ENCODE data around the gene ATP6V1E1.

DNA sequence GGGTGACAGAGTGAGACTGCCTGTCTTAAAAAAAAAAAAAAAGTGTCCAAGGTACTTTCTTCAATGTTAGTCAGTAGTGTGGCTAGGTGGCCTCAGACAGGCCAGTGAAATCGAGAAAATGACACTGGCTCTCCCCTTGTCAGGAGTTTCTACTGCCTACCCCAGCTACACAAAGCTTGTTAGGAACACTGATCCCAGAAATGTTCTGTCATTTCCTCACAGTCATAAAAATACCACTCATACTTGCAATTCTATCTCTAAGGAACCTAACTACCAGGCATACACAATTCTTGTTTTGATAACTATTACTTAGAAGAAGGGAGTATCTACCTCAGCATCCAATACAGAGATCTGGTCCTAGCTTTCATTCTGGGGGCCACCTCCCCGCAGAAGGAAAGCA, 31.3 kb downstream of the ATP6V1E1 start:
- no peak for TF ChIP-seq ZFP3 (CRISPR knock-in tag; IDR thresholded peaks at IDR 0.05)
- no peak for TF ChIP-seq TOX (CRISPR knock-in tag; IDR thresholded peaks at IDR 0.05; ENCODE audit: borderline replicate concordance)
- TF ChIP-seq ISL1 (CRISPR knock-in tag; IDR thresholded peaks at IDR 0.05), result no peak
- TF ChIP-seq, protein P1, sequence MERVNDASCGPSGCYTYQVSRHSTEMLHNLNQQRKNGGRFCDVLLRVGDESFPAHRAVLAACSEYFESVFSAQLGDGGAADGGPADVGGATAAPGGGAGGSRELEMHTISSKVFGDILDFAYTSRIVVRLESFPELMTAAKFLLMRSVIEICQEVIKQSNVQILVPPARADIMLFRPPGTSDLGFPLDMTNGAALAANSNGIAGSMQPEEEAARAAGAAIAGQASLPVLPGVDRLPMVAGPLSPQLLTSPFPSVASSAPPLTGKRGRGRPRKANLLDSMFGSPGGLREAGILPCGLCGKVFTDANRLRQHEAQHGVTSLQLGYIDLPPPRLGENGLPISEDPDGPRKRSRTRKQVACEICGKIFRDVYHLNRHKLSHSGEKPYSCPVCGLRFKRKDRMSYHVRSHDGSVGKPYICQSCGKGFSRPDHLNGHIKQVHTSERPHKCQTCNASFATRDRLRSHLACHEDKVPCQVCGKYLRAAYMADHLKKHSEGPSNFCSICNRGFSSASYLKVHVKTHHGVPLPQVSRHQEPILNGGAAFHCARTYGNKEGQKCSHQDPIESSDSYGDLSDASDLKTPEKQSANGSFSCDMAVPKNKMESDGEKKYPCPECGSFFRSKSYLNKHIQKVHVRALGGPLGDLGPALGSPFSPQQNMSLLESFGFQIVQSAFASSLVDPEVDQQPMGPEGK (CRISPR knock-in tag; IDR thresholded peaks at IDR 0.05; ENCODE audit: borderline replicate concordance), result no peak
- no peak for TF ChIP-seq CSDC2 (CRISPR knock-in tag; IDR thresholded peaks at IDR 0.05)
- no peak for TF ChIP-seq RARB (CRISPR knock-in tag; IDR thresholded peaks at IDR 0.05)
- TF ChIP-seq ARNTL (CRISPR knock-in tag; IDR thresholded peaks at IDR 0.05; ENCODE audit: borderline replicate concordance, low read depth), result no peak
- no peak for TF ChIP-seq ZNF8 (CRISPR knock-in tag; IDR thresholded peaks at IDR 0.05)
- no peak for TF ChIP-seq ZNF565 (CRISPR knock-in tag; conservative IDR thresholded peaks at IDR 0.05; ENCODE audit: low read depth)
- TF ChIP-seq, protein P2, sequence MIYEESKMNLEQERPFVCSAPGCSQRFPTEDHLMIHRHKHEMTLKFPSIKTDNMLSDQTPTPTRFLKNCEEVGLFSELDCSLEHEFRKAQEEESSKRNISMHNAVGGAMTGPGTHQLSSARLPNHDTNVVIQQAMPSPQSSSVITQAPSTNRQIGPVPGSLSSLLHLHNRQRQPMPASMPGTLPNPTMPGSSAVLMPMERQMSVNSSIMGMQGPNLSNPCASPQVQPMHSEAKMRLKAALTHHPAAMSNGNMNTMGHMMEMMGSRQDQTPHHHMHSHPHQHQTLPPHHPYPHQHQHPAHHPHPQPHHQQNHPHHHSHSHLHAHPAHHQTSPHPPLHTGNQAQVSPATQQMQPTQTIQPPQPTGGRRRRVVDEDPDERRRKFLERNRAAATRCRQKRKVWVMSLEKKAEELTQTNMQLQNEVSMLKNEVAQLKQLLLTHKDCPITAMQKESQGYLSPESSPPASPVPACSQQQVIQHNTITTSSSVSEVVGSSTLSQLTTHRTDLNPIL (CRISPR knock-in tag; IDR thresholded peaks at IDR 0.05; ENCODE audit: low read depth), result no peak
- TF ChIP-seq BACH2 (CRISPR knock-in tag; IDR thresholded peaks at IDR 0.05; ENCODE audit: borderline replicate concordance), result no peak
- TF ChIP-seq, protein P3, sequence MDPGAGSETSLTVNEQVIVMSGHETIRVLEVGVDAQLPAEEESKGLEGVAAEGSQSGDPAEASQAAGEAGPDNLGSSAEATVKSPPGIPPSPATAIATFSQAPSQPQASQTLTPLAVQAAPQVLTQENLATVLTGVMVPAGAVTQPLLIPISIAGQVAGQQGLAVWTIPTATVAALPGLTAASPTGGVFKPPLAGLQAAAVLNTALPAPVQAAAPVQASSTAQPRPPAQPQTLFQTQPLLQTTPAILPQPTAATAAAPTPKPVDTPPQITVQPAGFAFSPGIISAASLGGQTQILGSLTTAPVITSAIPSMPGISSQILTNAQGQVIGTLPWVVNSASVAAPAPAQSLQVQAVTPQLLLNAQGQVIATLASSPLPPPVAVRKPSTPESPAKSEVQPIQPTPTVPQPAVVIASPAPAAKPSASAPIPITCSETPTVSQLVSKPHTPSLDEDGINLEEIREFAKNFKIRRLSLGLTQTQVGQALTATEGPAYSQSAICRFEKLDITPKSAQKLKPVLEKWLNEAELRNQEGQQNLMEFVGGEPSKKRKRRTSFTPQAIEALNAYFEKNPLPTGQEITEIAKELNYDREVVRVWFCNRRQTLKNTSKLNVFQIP (CRISPR knock-in tag; IDR thresholded peaks at IDR 0.05; ENCODE audit: borderline replicate concordance, low read depth), result no peak
- TF ChIP-seq GLIS3 (CRISPR knock-in tag; IDR thresholded peaks at IDR 0.05), result no peak
- TF ChIP-seq ESRRG (CRISPR knock-in tag; IDR thresholded peaks at IDR 0.05), result no peak

Measured in SK-N-SH treated with all-trans-retinoic acid at 6 μM for 48 hours (cell line).